Peyer's patch (tissue), 4 donors: ENCODE data around the gene GSTO2. TPM values are rescaled to one million over a fixed set of nuclear protein-coding genes. Genes with fewer than 3 reads are reported as not detected.

Experiments used
- DNase-seq, 3 donors: peaks; one replicate each; pipeline ENCODE4 v3.0.0-alpha.2; 2017 to 2019
- H3K27ac ChIP-seq, 4 donors: fragments of 200-600 bp; sonication (generic); one replicate each; pipeline ENCODE4 v1.5.1; 2016 to 2019
- H3K27me3 ChIP-seq, 2 donors: fragments of 200-600 bp; sonication (generic); one replicate each; pipeline ENCODE4 v1.5.1; 2019
- H3K36me3 ChIP-seq, 3 donors: fragments of 200-600 bp; sonication (generic); one replicate each; pipeline ENCODE4 v1.5.1; 2016 to 2019
- H3K4me1 ChIP-seq, 4 donors: fragments of 200-600 bp; sonication (generic); one replicate each; pipeline ENCODE4 v1.5.1; 2016 to 2019
- H3K4me3 ChIP-seq, 4 donors: fragments of 200-600 bp; sonication (generic); 1 replicate in 3 of 4; 2 replicates in 1 of 4; pipeline ENCODE4 v1.5.1; 2016 to 2019; ENCODE audit warnings: mild to moderate bottlenecking in 1 of 4
- H3K9me3 ChIP-seq, 4 donors: fragments of 200-600 bp; sonication (generic); one replicate each; pipeline ENCODE4 v1.5.1; 2016 to 2019; ENCODE audit warnings: mild to moderate bottlenecking in 1 of 4
- CTCF ChIP-seq, 6 experiments: fragments of 450-650 bp in 4 of 6; fragments of 200-600 bp in 2 of 6; sonication (generic) in 1 of 6; IDR thresholded peaks; one replicate each; pipeline ENCODE4 v1.5.1; 2017 to 2019; ENCODE audit warnings: antibody characterized with exemption in 6 of 6, mild to moderate bottlenecking in 3 of 6, moderate library complexity in 1 of 6
- POLR2A ChIP-seq, 2 donors: fragments of 450-650 bp; IDR thresholded peaks; one replicate each; pipeline ENCODE4 v1.5.1; 2017; ENCODE audit warnings: antibody characterized with exemption in 2 of 2, mild to moderate bottlenecking in 2 of 2, moderate library complexity in 2 of 2
- total RNA-seq, 4 donors: library from RNA; depleted of rRNA; stranded (reverse); fragments of >200 nt; gene quantifications; one replicate each; pipeline ENCODE4 v1.1.0, GENCODE V29; 2016

The GSTO2 gene
- total RNA-seq, 4 donors from 2014 or later = 9.1 to 15.5 (median 13.7) TPM

- H3K27ac ChIP-seq = no peak overlapping the region
- peak in 1 of 3 donors; percentile 37 for DNase-seq
- no peaks in the 10 kb centered on the region for H3K27me3 ChIP-seq
These were observed 52.2 kb downstream of the GSTO2 start for GRCh38 chr10:104321226-104321625.

GRCh38 chr10:104321725-104322415, 52.9 kb downstream of the GSTO2 start:
- Histone ChIP-seq H3K4me3 (no peak overlapping the region), H3K4me1 (peaks cover 0 to 51% (median 26%) of the 10 kb centered on the region in 4 donors), H3K36me3 (no peaks in the 10 kb centered on the region), H3K9me3 (no peaks in the 10 kb centered on the region), H3K27ac (peak overlapping the region in 1 of 4 donors; percentile 47), H3K27me3 (no peaks in the 10 kb centered on the region)
- no peak for TF ChIP-seq CTCF (IDR thresholded peaks at IDR 0.05)
- no peak for TF ChIP-seq POLR2A (IDR thresholded peaks at IDR 0.05)
- DNase-seq = no peak

More at GRCh38 chr10:104321226-104321625, 52.2 kb downstream of the GSTO2 start:
- no peak overlapping the region for H3K4me3 ChIP-seq
- no peaks in the 10 kb centered on the region for H3K9me3 ChIP-seq
- TF ChIP-seq POLR2A (IDR thresholded peaks at IDR 0.05) (no peak), CTCF (IDR thresholded peaks at IDR 0.05) (no peak)
- peaks cover 0 to 45% (median 26%) of the 10 kb centered on the region in 4 donors for H3K4me1 ChIP-seq
- no peaks in the 10 kb centered on the region for H3K36me3 ChIP-seq

- no peak for TF ChIP-seq CTCF (IDR thresholded peaks at IDR 0.05)
- no peak for TF ChIP-seq POLR2A (IDR thresholded peaks at IDR 0.05)
- H3K27me3 ChIP-seq = no peaks in the 10 kb centered on the region
- H3K4me1 ChIP-seq = peaks cover 0 to 57% (median 27%) of the 10 kb centered on the region in 4 donors
- H3K27ac ChIP-seq = peak overlapping the region in 1 of 4 donors; percentile 47
- H3K36me3 ChIP-seq = no peaks in the 10 kb centered on the region
- H3K9me3 ChIP-seq = no peaks in the 10 kb centered on the region
- no peak overlapping the region for H3K4me3 ChIP-seq
- peak in 1 of 3 donors; percentile 57 for DNase-seq
These were observed 53.4 kb downstream of the GSTO2 start for GRCh38 chr10:104322416-104322782.

GRCh38 chr10:104323085-104323484, 54.1 kb downstream of the GSTO2 start:
- Histone ChIP-seq H3K27ac (peak overlapping the region in 2 of 4 donors; percentile 10 to 47), H3K36me3 (no peaks in the 10 kb centered on the region), H3K9me3 (no peaks in the 10 kb centered on the region), H3K27me3 (no peaks in the 10 kb centered on the region), H3K4me1 (peaks cover 3 to 64% (median 32%) of the 10 kb centered on the region in 4 donors), H3K4me3 (no peak overlapping the region)
- peak in 1 of 3 donors; percentile 15 for DNase-seq
- no peak for TF ChIP-seq POLR2A (IDR thresholded peaks at IDR 0.05)
- TF ChIP-seq CTCF (IDR thresholded peaks at IDR 0.05) = no peak

- H3K27ac ChIP-seq = peak overlapping the region in 1 of 4 donors; percentile 53
- no peak overlapping the region for H3K4me3 ChIP-seq
- H3K27me3 ChIP-seq = no peaks in the 10 kb centered on the region
- no peaks in the 10 kb centered on the region for H3K36me3 ChIP-seq
- H3K4me1 ChIP-seq = peaks cover 3 to 71% (median 35%) of the 10 kb centered on the region in 4 donors
- H3K9me3 ChIP-seq = no peaks in the 10 kb centered on the region
- no peak for DNase-seq
- TF ChIP-seq POLR2A (IDR thresholded peaks at IDR 0.05) = no peak
- no peak for TF ChIP-seq CTCF (IDR thresholded peaks at IDR 0.05)
These were observed 54.8 kb downstream of the GSTO2 start for GRCh38 chr10:104323760-104324201.
